ENCODE measurements around the gene OPRPN.

DNA sequence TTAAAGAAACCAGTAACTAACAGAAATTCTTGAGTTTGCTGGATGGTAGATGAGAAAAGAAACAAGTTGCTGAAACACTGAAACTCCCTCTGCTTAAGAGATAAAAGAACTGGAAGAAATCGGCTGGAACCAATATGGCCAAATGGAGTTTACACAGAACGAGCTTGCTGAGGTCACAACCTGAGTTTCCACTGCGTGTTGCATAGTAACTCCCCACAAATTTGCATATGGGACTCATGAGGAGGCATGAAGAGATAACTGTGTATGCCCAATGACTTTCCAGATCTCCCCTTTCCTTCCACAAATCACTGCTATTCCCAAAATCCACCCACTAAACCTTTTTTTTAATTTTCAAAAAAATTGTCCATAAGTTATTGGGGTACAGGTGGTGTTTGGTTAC is 25.0 kb upstream of the OPRPN start:
- TF ChIP-seq ZNF274 (IDR thresholded peaks at IDR 0.05; ENCODE audit: low read depth, low read length) (no peak), YY1 (IDR thresholded peaks at IDR 0.05; ENCODE audit: insufficient read depth, insufficient read length) (no peak)

Data from NT2/D1 (cell line).